Measurements from ENCODE around the gene IGF2BP1.

The IGF2BP1 gene

DNA sequence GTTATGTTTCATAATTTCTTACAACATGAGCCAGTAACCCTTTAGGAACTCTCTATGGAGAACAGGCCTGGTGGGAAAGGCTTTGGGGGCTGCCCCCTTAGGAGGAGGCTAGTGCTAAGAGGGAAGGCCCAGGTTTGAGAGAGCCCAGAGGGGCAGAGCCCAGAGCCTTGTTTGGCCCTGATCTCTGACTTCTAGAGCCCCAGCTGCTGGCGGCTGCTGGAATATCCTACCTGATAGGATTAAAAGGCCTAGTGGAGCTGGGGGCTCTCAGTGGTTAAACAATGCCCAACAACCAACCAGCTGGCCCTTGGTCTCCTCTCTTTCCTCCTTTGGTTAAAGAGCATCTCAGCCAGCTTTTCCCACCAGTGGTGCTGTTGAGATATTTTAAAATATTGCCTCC, 54.1 kb downstream of the IGF2BP1 start:
- H3K27me3 ChIP-seq (replicated peaks; ENCODE audit: insufficient read depth, low read length): peaks cover 4% of the 10 kb centered on the region
- H3K9me2 ChIP-seq (replicated peaks; ENCODE audit: insufficient read depth, low read length): no peaks in the 10 kb centered on the region
- H3K9me3 ChIP-seq (replicated peaks; ENCODE audit: insufficient read depth, low read length): no peaks in the 10 kb centered on the region
- 0 out of 2 replicates have a peak, but pooled peaks cover 4% of the 10 kb centered on the region for H3K4me1 ChIP-seq (ENCODE audit: low read length)
- H3K4me3 ChIP-seq (ENCODE audit: low read length): no peak overlapping the region
- no peaks in the 10 kb centered on the region for H3K36me3 ChIP-seq (replicated peaks; ENCODE audit: insufficient read depth, low read length)
- no peak overlapping the region for H3K9ac ChIP-seq (ENCODE audit: low read length)
- no peak overlapping the region for H3K27ac ChIP-seq (ENCODE audit: low read length)
- H2AFZ ChIP-seq (ENCODE audit: low read length): no peak overlapping the region
- H3K79me2 ChIP-seq (ENCODE audit: low read length): no peaks in the 10 kb centered on the region
- TF ChIP-seq EZH2phosphoT487 (IDR thresholded peaks at IDR 0.05; ENCODE audit: low read length) (no peak), EZH2 (optimal IDR thresholded peaks at IDR 0.05; ENCODE audit: low read depth, low read length) (no peak)
- TF ChIP-seq, protein P1, sequence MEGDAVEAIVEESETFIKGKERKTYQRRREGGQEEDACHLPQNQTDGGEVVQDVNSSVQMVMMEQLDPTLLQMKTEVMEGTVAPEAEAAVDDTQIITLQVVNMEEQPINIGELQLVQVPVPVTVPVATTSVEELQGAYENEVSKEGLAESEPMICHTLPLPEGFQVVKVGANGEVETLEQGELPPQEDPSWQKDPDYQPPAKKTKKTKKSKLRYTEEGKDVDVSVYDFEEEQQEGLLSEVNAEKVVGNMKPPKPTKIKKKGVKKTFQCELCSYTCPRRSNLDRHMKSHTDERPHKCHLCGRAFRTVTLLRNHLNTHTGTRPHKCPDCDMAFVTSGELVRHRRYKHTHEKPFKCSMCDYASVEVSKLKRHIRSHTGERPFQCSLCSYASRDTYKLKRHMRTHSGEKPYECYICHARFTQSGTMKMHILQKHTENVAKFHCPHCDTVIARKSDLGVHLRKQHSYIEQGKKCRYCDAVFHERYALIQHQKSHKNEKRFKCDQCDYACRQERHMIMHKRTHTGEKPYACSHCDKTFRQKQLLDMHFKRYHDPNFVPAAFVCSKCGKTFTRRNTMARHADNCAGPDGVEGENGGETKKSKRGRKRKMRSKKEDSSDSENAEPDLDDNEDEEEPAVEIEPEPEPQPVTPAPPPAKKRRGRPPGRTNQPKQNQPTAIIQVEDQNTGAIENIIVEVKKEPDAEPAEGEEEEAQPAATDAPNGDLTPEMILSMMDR (IDR thresholded peaks at IDR 0.05; ENCODE audit: low read length): no peak
- H3K4me2 ChIP-seq (ENCODE audit: low read depth, low read length): no peak overlapping the region
- H3F3A ChIP-seq (ENCODE audit: insufficient read depth, low read length): peaks cover 7% of the 10 kb centered on the region; the same call in 1 of the 2 replicates
- no peaks in the 10 kb centered on the region for H4K20me1 ChIP-seq (ENCODE audit: insufficient read depth, low read length)
- no peak for DNase-seq

DNA sequence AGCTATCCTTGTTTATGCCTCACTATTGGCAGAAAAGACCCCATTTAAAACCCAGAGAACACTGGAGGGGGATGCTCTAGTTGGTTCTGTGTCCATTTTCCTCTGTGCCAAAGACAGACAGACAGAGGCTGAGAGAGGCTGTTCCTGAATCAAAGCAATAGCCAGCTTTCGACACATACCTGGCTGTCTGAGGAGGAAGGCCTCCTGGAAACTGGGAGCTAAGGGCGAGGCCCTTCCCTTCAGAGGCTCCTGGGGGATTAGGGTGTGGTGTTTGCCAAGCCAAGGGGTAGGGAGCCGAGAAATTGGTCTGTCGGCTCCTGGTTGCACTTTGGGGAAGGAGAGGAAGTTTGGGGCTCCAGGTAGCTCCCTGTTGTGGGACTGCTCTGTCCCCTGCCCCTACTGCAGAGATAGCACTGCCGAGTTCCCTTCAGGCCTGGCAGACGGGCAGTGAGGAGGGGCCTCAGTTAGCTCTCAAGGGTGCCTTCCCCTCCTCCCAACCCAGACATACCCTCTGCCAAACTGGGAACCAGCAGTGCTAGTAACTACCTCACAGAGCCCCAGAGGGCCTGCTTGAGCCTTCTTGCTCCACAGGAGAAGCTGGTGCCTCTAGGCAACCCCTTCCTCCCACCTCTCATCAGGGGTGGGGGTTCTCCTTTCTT, 56.1 kb downstream of the IGF2BP1 start:
- Histone ChIP-seq H2AFZ (ENCODE audit: low read length) (no peak overlapping the region), H3F3A (ENCODE audit: insufficient read depth, low read length) (peaks cover 10% of the 10 kb centered on the region; the same call in 1 of the 2 replicates), H3K27me3 (replicated peaks; ENCODE audit: insufficient read depth, low read length) (peaks cover 4% of the 10 kb centered on the region), H3K4me2 (ENCODE audit: low read depth, low read length) (no peak overlapping the region), H3K9ac (ENCODE audit: low read length) (no peak overlapping the region), H3K36me3 (replicated peaks; ENCODE audit: insufficient read depth, low read length) (no peaks in the 10 kb centered on the region), H3K79me2 (ENCODE audit: low read length) (no peaks in the 10 kb centered on the region), H3K9me2 (replicated peaks; ENCODE audit: insufficient read depth, low read length) (no peaks in the 10 kb centered on the region), H3K4me1 (ENCODE audit: low read length) (0 out of 2 replicates have a peak, but pooled peaks cover 6% of the 10 kb centered on the region), H3K4me3 (ENCODE audit: low read length) (no peak overlapping the region), H3K9me3 (replicated peaks; ENCODE audit: insufficient read depth, low read length) (no peaks in the 10 kb centered on the region), H4K20me1 (ENCODE audit: insufficient read depth, low read length) (no peaks in the 10 kb centered on the region), H3K27ac (ENCODE audit: low read length) (no peak overlapping the region)
- TF ChIP-seq EZH2phosphoT487 (IDR thresholded peaks at IDR 0.05; ENCODE audit: low read length) (no peak), EZH2 (optimal IDR thresholded peaks at IDR 0.05; ENCODE audit: low read depth, low read length) (no peak)
- TF ChIP-seq, protein P1 (IDR thresholded peaks at IDR 0.05; ENCODE audit: low read length): no peak
- DNase-seq: no peak

DNA sequence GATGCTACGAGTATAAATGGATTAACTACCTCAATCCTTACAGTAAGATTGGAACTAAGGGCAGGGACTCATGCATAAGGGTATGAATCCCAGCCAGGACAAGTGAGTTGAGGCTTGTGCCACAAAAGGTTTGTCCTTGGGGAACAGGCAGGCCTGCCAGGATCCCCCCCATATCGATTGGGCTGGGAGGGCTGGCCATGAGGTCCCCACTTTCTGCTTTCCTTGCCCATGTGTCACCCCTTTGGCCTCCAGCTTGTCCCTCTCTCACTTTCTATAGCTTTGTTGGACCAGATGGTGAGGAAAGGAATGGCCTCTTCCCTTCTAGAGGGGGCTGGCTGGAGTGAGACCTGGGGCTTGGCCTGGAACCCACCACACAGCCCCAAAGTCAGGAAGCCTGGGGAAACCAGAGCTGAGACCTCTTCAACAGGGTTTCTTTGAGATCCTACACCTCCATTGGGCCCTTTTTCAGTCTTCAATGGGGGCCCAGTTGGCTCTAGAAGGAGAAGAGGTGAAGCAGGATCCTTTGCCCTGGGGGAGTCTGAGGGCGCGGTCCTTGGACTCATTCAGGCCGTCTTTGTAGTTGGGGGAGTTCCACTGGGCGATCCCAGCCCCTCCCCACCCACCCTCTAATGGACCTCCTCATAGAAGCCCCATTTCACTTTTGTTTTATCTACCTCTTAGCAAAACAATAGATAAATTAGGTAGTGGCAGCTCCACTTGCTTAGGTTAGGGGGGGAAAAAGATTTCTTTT, 57.3 kb downstream of the IGF2BP1 start:
- Histone ChIP-seq H3K9me3 (replicated peaks; ENCODE audit: insufficient read depth, low read length) (no peaks in the 10 kb centered on the region), H3K9ac (ENCODE audit: low read length) (no peak overlapping the region), H3K36me3 (replicated peaks; ENCODE audit: insufficient read depth, low read length) (no peaks in the 10 kb centered on the region), H3K9me2 (replicated peaks; ENCODE audit: insufficient read depth, low read length) (no peaks in the 10 kb centered on the region), H4K20me1 (ENCODE audit: insufficient read depth, low read length) (no peaks in the 10 kb centered on the region), H3K27me3 (replicated peaks; ENCODE audit: insufficient read depth, low read length) (peaks cover 2% of the 10 kb centered on the region), H3F3A (ENCODE audit: insufficient read depth, low read length) (peaks cover 10% of the 10 kb centered on the region; the same call in 1 of the 2 replicates), H3K79me2 (ENCODE audit: low read length) (no peaks in the 10 kb centered on the region), H3K4me2 (ENCODE audit: low read depth, low read length) (no peak overlapping the region), H3K27ac (ENCODE audit: low read length) (no peak overlapping the region), H2AFZ (ENCODE audit: low read length) (no peak overlapping the region), H3K4me3 (ENCODE audit: low read length) (no peak overlapping the region), H3K4me1 (ENCODE audit: low read length) (0 out of 2 replicates have a peak, but pooled peaks cover 6% of the 10 kb centered on the region)
- DNase-seq: no peak
- no peak for TF ChIP-seq EZH2phosphoT487 (IDR thresholded peaks at IDR 0.05; ENCODE audit: low read length)
- TF ChIP-seq EZH2 (optimal IDR thresholded peaks at IDR 0.05; ENCODE audit: low read depth, low read length): no peak
- TF ChIP-seq, protein P1 (IDR thresholded peaks at IDR 0.05; ENCODE audit: low read length): no peak
